GM12878 (cell line): ENCODE results near the gene SLC25A41.

Experiments
- BACH1 ChIP-seq: fragments of 450-650 bp; IDR thresholded peaks from 2 replicates; pipeline ENCODE4 v1.6.1; 2017; ENCODE audit warnings: mild to moderate bottlenecking, borderline replicate concordance
- CREB1 ChIP-seq: IDR thresholded peaks from 2 replicates; pipeline ENCODE4 v1.6.1; 2012; ENCODE audit warnings: low read depth, mild to moderate bottlenecking, inconsistent platforms
- ESRRA ChIP-seq: IDR thresholded peaks from 2 replicates; pipeline ENCODE4 v1.6.1; 2012; ENCODE audit warnings: mild to moderate bottlenecking, low read length, improper control_type of control experiment
- EZH2 ChIP-seq: IDR thresholded peaks from 2 replicates; pipeline ENCODE4 v1.6.1; 2012; ENCODE audit warnings: low read depth, mild to moderate bottlenecking, control low read depth, inconsistent platforms, low read length, borderline replicate concordance; ENCODE audit not compliant: control insufficient read depth
- IKZF1 ChIP-seq: fragments of 450-650 bp; conservative IDR thresholded peaks from 2 replicates; pipeline ENCODE4 v1.6.1; 2017; ENCODE audit warnings: antibody characterized with exemption, mild to moderate bottlenecking
- NR2C2 ChIP-seq: IDR thresholded peaks from 2 replicates; pipeline ENCODE4 v1.6.1; 2011; ENCODE audit warnings: borderline replicate concordance, low read depth; ENCODE audit not compliant: control insufficient read depth, insufficient read length

GRCh38 chr19:6393983-6394412 lies 39.6 kb downstream of the SLC25A41 start:
- TF ChIP-seq CREB1 = no peak
- no peak for TF ChIP-seq EZH2
- no peak for TF ChIP-seq NR2C2
- TF ChIP-seq IKZF1 = no peak; the same call in 1 of the 2 replicates
- no peak for TF ChIP-seq BACH1
- no peak for TF ChIP-seq ESRRA
